HCT116 (cell line): ENCODE results near the gene SKAP1. TPM values are rescaled to one million over a fixed set of nuclear protein-coding genes. Genes with fewer than 3 reads are reported as not detected.

Source experiments
- ATAC-seq: fragments of 200-7000 bp; cut with Tn5 transposase; 2 replicates; pipeline ENCODE4 v1.9.1; 2020; ENCODE audit warnings: mild to moderate bottlenecking, moderate library complexity
- BruUV-seq: library from RNA; stranded (reverse); fragments of 400-500 nt; replicated peaks from 2 replicates; lab custom pipeline; 2021; lab: Mats Ljungman, UMichigan
- CTCF ChIA-PET: fragments of 300-600 bp; sonication (Branson Sonifier 250); formaldehyde crosslinking; loops from one replicate; lab custom pipeline; 2021; ENCODE audit warnings: antibody characterized with exemption; lab: Charles Lee
- POLR2A ChIA-PET: fragments of 300-600, 350-600 bp; sonication (Branson Sonifier 250); formaldehyde crosslinking; loops from one replicate; lab custom pipeline; 2021; ENCODE audit warnings: antibody characterized with exemption; lab: Charles Lee
- RAD21 ChIA-PET, 2 experiments: fragments of 300-600 bp; sonication (Branson Sonifier 250); formaldehyde crosslinking; loops; one replicate each; lab custom pipeline; 2023; ENCODE audit warnings: low total read pairs in 2 of 2; ENCODE audit not compliant: uncharacterized antibody in 2 of 2, unreplicated experiment in 2 of 2, low non-redundant PET in 1 of 2; lab: Charles Lee
- DNase-seq: peaks from one replicate; pipeline ENCODE4 v3.0.0-alpha.2; 2010; ENCODE audit warnings: low read depth, low spot score
- H2AFZ ChIP-seq: fragments of 200-600 bp; shearing (Covaris generic), sonication (generic); 2 replicates; pipeline ENCODE4 v1.6.1; 2017; ENCODE audit warnings: low read depth, mixed run types, mixed read lengths, antibody characterized with exemption, low read length; ENCODE audit not compliant: poor library complexity, severe bottlenecking
- H3K27ac ChIP-seq: 2 replicates; pipeline ENCODE4 v1.5.1; 2012; ENCODE audit warnings: low read depth, low read length
- H3K27me3 ChIP-seq: fragments of 200-600 bp; sonication (generic); 2 replicates; pipeline ENCODE4 v1.6.1; 2016; ENCODE audit warnings: mixed run types, low read length, mixed read lengths; ENCODE audit not compliant: insufficient read depth
- H3K36me3 ChIP-seq, 2 experiments: fragments of 200-500 bp in 1 of 2; fragments of 200-600 bp in 1 of 2; sonication (Bioruptor generic) in 1 of 2; sonication (generic) in 1 of 2; 2 replicates each; pipeline versions ENCODE4 v1.5.1 to v1.6.1; 2014 to 2016; ENCODE audit warnings: low read length in 2 of 2, inconsistent platforms in 1 of 2, mixed read lengths in 1 of 2, mixed run types in 1 of 2; ENCODE audit not compliant: insufficient read depth in 2 of 2, control insufficient read depth in 1 of 2
- H3K4me1 ChIP-seq, 2 experiments: fragments of 200-600 bp in 1 of 2; sonication (generic) in 1 of 2; 2 replicates each; pipeline versions ENCODE4 v1.5.1 to v1.6.1; 2012 to 2017; ENCODE audit warnings: low read length in 2 of 2, inconsistent platforms in 1 of 2, mild to moderate bottlenecking in 1 of 2, mixed read lengths in 1 of 2, mixed run types in 1 of 2, moderate library complexity in 1 of 2; ENCODE audit not compliant: insufficient read depth in 2 of 2, control insufficient read depth in 1 of 2
- H3K4me2 ChIP-seq: fragments of 200-600 bp; sonication (generic); 2 replicates; pipeline ENCODE4 v1.6.1; 2017; ENCODE audit warnings: mixed run types, low read length, mixed read lengths
- H3K4me3 ChIP-seq, 2 experiments: fragments of 200-600 bp in 1 of 2; sonication (generic) in 1 of 2; replicated peaks in 1 of 2; 2 replicates each; pipeline ENCODE4 v1.5.1; 2011 to 2016; ENCODE audit warnings: low read length in 2 of 2, control low read depth in 1 of 2, low read depth in 1 of 2, mild to moderate bottlenecking in 1 of 2, mixed read lengths in 1 of 2, mixed run types in 1 of 2
- H3K79me2 ChIP-seq: fragments of 200-600 bp; sonication (generic); 2 replicates; pipeline ENCODE4 v1.6.1; 2017; ENCODE audit warnings: mild to moderate bottlenecking, mixed run types, low read length, moderate library complexity, mixed read lengths; ENCODE audit not compliant: insufficient read depth
- H3K9ac ChIP-seq: fragments of 200-600 bp; sonication (generic); 2 replicates; pipeline ENCODE4 v1.6.1; 2016; ENCODE audit warnings: low read length, mixed read lengths
- H3K9me2 ChIP-seq: fragments of 200-600 bp; sonication (generic), shearing (Covaris generic); 2 replicates; pipeline ENCODE4 v1.6.1; 2017; ENCODE audit warnings: mixed run types, mild to moderate bottlenecking, moderate library complexity; ENCODE audit not compliant: insufficient read depth
- H3K9me3 ChIP-seq, 2 experiments: fragments of 200-500 bp in 1 of 2; fragments of 200-600 bp in 1 of 2; sonication (Bioruptor generic) in 1 of 2; sonication (generic) in 1 of 2; 2 replicates each; pipeline ENCODE4 v1.6.1; 2014 to 2017; ENCODE audit warnings: low read length in 2 of 2, mixed read lengths in 2 of 2, inconsistent platforms in 1 of 2, low read depth in 1 of 2, mild to moderate bottlenecking in 1 of 2, mixed run types in 1 of 2, moderate library complexity in 1 of 2; ENCODE audit not compliant: control insufficient read depth in 1 of 2, insufficient read depth in 1 of 2
- H4K20me1 ChIP-seq: fragments of 200-600 bp; sonication (generic), shearing (Covaris generic); 2 replicates; pipeline ENCODE4 v1.6.1; 2017; ENCODE audit warnings: mixed run types, mild to moderate bottlenecking, moderate library complexity; ENCODE audit not compliant: insufficient read depth
- CBX3 ChIP-seq: IDR thresholded peaks from 2 replicates; pipeline ENCODE4 v1.6.1; 2012; ENCODE audit warnings: low read depth
- CEBPB ChIP-seq: IDR thresholded peaks from 2 replicates; pipeline ENCODE4 v1.6.1; 2012; ENCODE audit warnings: low read depth
- EGR1 ChIP-seq: IDR thresholded peaks from 2 replicates; pipeline ENCODE4 v1.6.1; 2012; ENCODE audit warnings: low read depth
- EZH2phosphoT487 ChIP-seq: fragments of 200-600 bp; IDR thresholded peaks from 2 replicates; pipeline ENCODE4 v1.6.1; 2018; ENCODE audit warnings: antibody characterized with exemption, borderline replicate concordance
- POLR2A ChIP-seq: IDR thresholded peaks from 2 replicates; pipeline ENCODE4 v1.7.0; 2011; ENCODE audit warnings: borderline replicate concordance; ENCODE audit not compliant: insufficient read depth, insufficient read length; ENCODE audit errors: extremely low read depth
- POLR2AphosphoS5 ChIP-seq: IDR thresholded peaks from 2 replicates; pipeline ENCODE4 v1.6.1; 2011; ENCODE audit warnings: mild to moderate bottlenecking, low read depth, low read length, moderate library complexity
- RAD21 ChIP-seq: IDR thresholded peaks from 2 replicates; pipeline ENCODE4 v1.6.1; 2012; ENCODE audit warnings: low read depth, mild to moderate bottlenecking
- SIN3A ChIP-seq: IDR thresholded peaks from 2 replicates; pipeline ENCODE4 v1.6.1; 2012; ENCODE audit warnings: low read depth
- SP1 ChIP-seq: IDR thresholded peaks from 2 replicates; pipeline ENCODE4 v1.6.1; 2012; ENCODE audit warnings: low read depth
- TCF7L2 ChIP-seq: IDR thresholded peaks from 2 replicates; pipeline ENCODE4 v1.7.0; 2011; ENCODE audit warnings: borderline replicate concordance, inconsistent platforms; ENCODE audit not compliant: insufficient read depth, insufficient read length; ENCODE audit errors: extremely low read depth
- ZFX ChIP-seq: fragments of 450-650 bp; IDR thresholded peaks from 2 replicates; pipeline ENCODE4 v1.6.1; 2017
- intact Hi-C: fragments of 100-400 bp; cut with micrococcal nuclease; formaldehyde crosslinking; loops from 2 replicates; pipeline ENCODE4 v1.10.0; 2022
- total RNA-seq: library from RNA; stranded (reverse); gene quantifications from one replicate; pipeline ENCODE4 v1.2.1, GENCODE V29; 2021; ENCODE audit not compliant: unreplicated experiment
- TF ChIP-seq, protein P1 (sequence below): IDR thresholded peaks from 2 replicates; pipeline ENCODE4 v1.6.1; 2011; ENCODE audit warnings: mild to moderate bottlenecking, low read length, moderate library complexity; ENCODE audit not compliant: insufficient replicate concordance; ENCODE audit errors: extremely low read depth
- TF ChIP-seq, protein P2 (sequence below): IDR thresholded peaks from 2 replicates; pipeline ENCODE4 v1.6.1; 2012
- TF ChIP-seq, protein P3 (sequence below): IDR thresholded peaks from 2 replicates; pipeline ENCODE4 v1.6.1; 2012
- TF ChIP-seq, protein P4 (sequence below), 3 experiments: fragments of 200-600 bp in 1 of 3; sonication (generic) in 1 of 3; IDR thresholded peaks in 2 of 3; conservative IDR thresholded peaks in 1 of 3; 2 replicates each; pipeline ENCODE4 v1.5.1; 2012 to 2017; ENCODE audit warnings: low read depth in 2 of 3, low read length in 2 of 3, antibody characterized with exemption in 1 of 3, borderline replicate concordance in 1 of 3, control low read depth in 1 of 3, mild to moderate bottlenecking in 1 of 3, mixed read lengths in 1 of 3, mixed run types in 1 of 3, moderate library complexity in 1 of 3; ENCODE audit not compliant: insufficient read depth in 1 of 3

Gene SKAP1
- total RNA-seq, 1 experiment from 2014 or later: 12.4 TPM

DNA sequence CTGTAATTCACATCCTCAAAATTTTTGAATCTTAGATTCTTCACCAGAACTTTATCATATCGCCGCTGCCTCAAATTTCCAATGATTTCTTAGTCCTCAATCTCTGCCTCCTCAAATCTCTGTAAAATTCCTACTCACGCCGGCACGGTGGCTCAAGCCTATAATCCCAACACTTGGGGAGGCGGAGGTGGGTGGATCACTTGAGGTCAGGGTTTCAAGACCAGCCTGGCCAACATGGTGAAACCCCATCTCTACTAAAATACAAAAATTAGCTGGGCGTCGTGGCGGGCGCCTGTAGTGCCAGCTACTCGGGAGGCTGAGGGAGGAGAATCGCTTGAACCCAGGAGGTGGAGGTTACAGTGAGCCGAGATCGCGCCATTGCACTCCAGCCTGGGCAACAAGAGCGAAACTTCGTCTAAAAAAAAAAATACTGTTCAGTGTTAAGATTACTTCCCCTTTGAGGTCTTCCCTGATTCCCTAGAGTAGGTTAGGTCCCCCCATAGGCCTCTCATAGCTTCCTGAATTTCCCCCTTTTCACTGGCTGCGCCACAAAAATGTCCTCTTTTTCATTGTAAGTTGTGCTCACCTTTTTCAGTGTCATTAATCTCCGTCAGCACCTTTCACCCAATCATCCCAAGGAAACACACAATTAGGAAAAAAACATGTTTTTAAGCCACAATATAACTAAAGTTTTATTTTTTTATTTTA lies 327.8 kb downstream of the SKAP1 start (continued):
- TF ChIP-seq, protein P1, sequence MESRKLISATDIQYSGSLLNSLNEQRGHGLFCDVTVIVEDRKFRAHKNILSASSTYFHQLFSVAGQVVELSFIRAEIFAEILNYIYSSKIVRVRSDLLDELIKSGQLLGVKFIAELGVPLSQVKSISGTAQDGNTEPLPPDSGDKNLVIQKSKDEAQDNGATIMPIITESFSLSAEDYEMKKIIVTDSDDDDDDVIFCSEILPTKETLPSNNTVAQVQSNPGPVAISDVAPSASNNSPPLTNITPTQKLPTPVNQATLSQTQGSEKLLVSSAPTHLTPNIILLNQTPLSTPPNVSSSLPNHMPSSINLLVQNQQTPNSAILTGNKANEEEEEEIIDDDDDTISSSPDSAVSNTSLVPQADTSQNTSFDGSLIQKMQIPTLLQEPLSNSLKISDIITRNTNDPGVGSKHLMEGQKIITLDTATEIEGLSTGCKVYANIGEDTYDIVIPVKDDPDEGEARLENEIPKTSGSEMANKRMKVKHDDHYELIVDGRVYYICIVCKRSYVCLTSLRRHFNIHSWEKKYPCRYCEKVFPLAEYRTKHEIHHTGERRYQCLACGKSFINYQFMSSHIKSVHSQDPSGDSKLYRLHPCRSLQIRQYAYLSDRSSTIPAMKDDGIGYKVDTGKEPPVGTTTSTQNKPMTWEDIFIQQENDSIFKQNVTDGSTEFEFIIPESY: no peak
- TF ChIP-seq POLR2AphosphoS5 (no peak), RAD21 (no peak), POLR2A (no peak)
- TF ChIP-seq, protein P2, sequence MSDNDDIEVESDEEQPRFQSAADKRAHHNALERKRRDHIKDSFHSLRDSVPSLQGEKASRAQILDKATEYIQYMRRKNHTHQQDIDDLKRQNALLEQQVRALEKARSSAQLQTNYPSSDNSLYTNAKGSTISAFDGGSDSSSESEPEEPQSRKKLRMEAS: no peak

DNA sequence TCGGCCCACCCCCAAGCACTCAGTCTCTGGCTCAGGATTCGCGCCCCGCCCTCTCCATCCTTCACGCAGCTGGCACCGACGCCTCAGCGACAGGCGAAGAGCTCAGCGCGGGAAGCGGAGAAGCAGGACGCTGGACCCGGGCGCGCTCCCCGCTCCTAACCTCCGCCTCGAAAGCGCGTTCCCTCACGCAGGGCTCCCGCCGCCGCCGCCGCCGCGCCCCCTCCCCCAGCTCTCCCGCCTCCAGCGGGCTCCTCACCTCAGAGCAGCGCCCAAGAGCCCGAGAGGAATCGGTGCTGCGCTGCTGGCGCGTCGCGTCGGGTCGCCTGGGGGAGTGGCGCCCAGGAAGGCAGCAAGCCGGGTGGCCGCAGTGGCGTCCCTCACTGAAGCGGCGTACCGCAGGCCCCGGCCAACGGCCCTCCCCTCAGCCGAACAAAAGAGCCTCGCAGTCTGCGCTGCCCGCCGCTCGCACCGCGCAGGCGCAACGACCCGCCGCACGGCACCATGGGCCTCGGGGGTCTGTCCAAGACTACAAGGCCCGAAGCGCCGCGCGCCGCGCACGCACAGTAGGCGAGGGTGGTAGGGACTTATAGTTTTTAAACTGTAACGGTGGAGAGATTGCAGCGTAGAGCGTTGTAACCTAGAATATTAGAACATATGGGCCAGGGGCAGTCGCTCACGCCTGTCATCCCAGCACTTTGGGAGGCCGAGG lies 328.8 kb downstream of the SKAP1 start, which contains the start of gene CBX1:
Gene CBX1, minus strand, starts transcription at position 467 of the 709 bp plus-strand sequence. CDS start 24,474 bp downstream, outside the sequence.
- CTCF ChIA-PET: interaction anchor here (0.7 to 4.2 kb wide), 5 partner anchors 18 to 1051 kb away, joined by 3 to 23 read pairs (median 4); no protein-coding TSS in a partner anchor
- no TSS peak for BruUV-seq
- peaks cover 6% of the 10 kb centered on the region; the same call in 1 of the 2 replicates for H4K20me1 ChIP-seq
- peak within 1 kb of the TSS; percentile 93 to 94 for H3K4me3 ChIP-seq
- H3K9me3 ChIP-seq: peaks cover 0 to 4% of the 10 kb centered on the region in 2 experiments; a peak in 1 of 4 replicates
- ATAC-seq (peak; percentile 92), DNase-seq (peak; percentile 94)
- H3K4me2 ChIP-seq: peak within 1 kb of the TSS; percentile 79
- no peaks in the 10 kb centered on the region for H3K9me2 ChIP-seq
- peaks cover 10 to 29% of the 10 kb centered on the region in 2 experiments for H3K4me1 ChIP-seq
- H3K36me3 ChIP-seq: peaks cover 3 to 4% of the 10 kb centered on the region in 2 experiments; a peak in 2 of 4 replicates
- peak within 1 kb of the TSS; percentile 80 for H3K9ac ChIP-seq
- intact Hi-C loops: no loop called here
- H3K79me2 ChIP-seq: peaks cover 51% of the 10 kb centered on the region
- H3K27ac ChIP-seq: peak within 1 kb of the TSS; percentile 95
- POLR2A ChIA-PET: interaction anchor here (0.6 to 2.9 kb wide), 6 partner anchors 11 to 489 kb away, joined by 4 to 15 read pairs (median 5); partner anchors contain the start of genes CDK5RAP3, HOXB3 and NFE2L1
- H3K27me3 ChIP-seq: no peaks in the 10 kb centered on the region
- H2AFZ ChIP-seq: peak within 1 kb of the TSS; percentile 17
- RAD21 ChIA-PET: no interaction called here
- TF ChIP-seq, protein P3, sequence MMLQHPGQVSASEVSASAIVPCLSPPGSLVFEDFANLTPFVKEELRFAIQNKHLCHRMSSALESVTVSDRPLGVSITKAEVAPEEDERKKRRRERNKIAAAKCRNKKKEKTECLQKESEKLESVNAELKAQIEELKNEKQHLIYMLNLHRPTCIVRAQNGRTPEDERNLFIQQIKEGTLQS: no peak
- TF ChIP-seq TCF7L2 (peak; percentile 46), POLR2AphosphoS5 (peak; percentile 83), CBX3 (peak; percentile 86; the same call in 1 of the 2 replicates), EGR1 (no peak), CEBPB (no peak), SP1 (no peak), EZH2phosphoT487 (no peak), ZFX (peak; percentile 88; the same call in 1 of the 2 replicates), SIN3A (peak; percentile 55)
- TF ChIP-seq, protein P4, sequence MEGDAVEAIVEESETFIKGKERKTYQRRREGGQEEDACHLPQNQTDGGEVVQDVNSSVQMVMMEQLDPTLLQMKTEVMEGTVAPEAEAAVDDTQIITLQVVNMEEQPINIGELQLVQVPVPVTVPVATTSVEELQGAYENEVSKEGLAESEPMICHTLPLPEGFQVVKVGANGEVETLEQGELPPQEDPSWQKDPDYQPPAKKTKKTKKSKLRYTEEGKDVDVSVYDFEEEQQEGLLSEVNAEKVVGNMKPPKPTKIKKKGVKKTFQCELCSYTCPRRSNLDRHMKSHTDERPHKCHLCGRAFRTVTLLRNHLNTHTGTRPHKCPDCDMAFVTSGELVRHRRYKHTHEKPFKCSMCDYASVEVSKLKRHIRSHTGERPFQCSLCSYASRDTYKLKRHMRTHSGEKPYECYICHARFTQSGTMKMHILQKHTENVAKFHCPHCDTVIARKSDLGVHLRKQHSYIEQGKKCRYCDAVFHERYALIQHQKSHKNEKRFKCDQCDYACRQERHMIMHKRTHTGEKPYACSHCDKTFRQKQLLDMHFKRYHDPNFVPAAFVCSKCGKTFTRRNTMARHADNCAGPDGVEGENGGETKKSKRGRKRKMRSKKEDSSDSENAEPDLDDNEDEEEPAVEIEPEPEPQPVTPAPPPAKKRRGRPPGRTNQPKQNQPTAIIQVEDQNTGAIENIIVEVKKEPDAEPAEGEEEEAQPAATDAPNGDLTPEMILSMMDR (IDR thresholded peaks at IDR 0.05 in 2 of 3, conservative IDR thresholded peaks at IDR 0.05 in 1 of 3; ENCODE audit: borderline replicate concordance in 1 of 3, insufficient read depth in 1 of 3, low read depth in 2 of 3, low read length in 2 of 3): no peak
- TF ChIP-seq, protein P1: no peak
